Right atrium auricular region (tissue), 2 donors: ENCODE data around the gene EGFL7. TPM values are rescaled to one million over a fixed set of nuclear protein-coding genes. Genes with fewer than 3 reads are reported as not detected.
"Not testable (repeated sequence)": the region's sequence is repeated elsewhere in the genome, so short reads cannot be mapped to it uniquely, and the experiment has no call there.

Experiments used
- DNase-seq: peaks from one replicate; pipeline ENCODE4 v3.0.0-alpha.2; 2019; ENCODE audit warnings: low spot score
- H3K27ac ChIP-seq, 2 donors: fragments of 200-600 bp; sonication (generic); 1 replicate in 1 of 2; 2 replicates in 1 of 2; pipeline ENCODE4 v1.5.1; 2016 to 2019
- H3K27me3 ChIP-seq, 2 donors: fragments of 200-600 bp; sonication (generic); one replicate each; pipeline versions ENCODE4 v1.5.1 to v1.6.0; 2017 to 2019
- H3K36me3 ChIP-seq: fragments of 200-600 bp; sonication (generic); one replicate; pipeline ENCODE4 v1.5.1; 2016
- H3K4me1 ChIP-seq, 2 donors: fragments of 200-600 bp; sonication (generic); one replicate each; pipeline versions ENCODE4 v1.5.1 to v1.6.0; 2017 to 2019
- H3K4me3 ChIP-seq, 2 donors: fragments of 200-600 bp; sonication (generic); 1 replicate in 1 of 2; 2 replicates in 1 of 2; pipeline ENCODE4 v1.5.1; 2017 to 2019; ENCODE audit warnings: mild to moderate bottlenecking in 1 of 2, moderate library complexity in 1 of 2
- H3K9me3 ChIP-seq, 2 donors: fragments of 200-600 bp; sonication (generic); one replicate each; pipeline ENCODE4 v1.5.1; 2019
- CTCF ChIP-seq, 2 donors: fragments of 200-600 bp; sonication (generic); IDR thresholded peaks; one replicate each; pipeline ENCODE4 v1.5.1; 2019; ENCODE audit warnings: antibody characterized with exemption in 2 of 2
- total RNA-seq, 2 donors: library from RNA; depleted of rRNA; stranded (reverse); fragments of >200 nt; gene quantifications; one replicate each; pipeline ENCODE4 v1.1.0, GENCODE V29; 2016

Gene EGFL7
- total RNA-seq, 2 donors from 2014 or later, result 114 to 120 TPM

DNA sequence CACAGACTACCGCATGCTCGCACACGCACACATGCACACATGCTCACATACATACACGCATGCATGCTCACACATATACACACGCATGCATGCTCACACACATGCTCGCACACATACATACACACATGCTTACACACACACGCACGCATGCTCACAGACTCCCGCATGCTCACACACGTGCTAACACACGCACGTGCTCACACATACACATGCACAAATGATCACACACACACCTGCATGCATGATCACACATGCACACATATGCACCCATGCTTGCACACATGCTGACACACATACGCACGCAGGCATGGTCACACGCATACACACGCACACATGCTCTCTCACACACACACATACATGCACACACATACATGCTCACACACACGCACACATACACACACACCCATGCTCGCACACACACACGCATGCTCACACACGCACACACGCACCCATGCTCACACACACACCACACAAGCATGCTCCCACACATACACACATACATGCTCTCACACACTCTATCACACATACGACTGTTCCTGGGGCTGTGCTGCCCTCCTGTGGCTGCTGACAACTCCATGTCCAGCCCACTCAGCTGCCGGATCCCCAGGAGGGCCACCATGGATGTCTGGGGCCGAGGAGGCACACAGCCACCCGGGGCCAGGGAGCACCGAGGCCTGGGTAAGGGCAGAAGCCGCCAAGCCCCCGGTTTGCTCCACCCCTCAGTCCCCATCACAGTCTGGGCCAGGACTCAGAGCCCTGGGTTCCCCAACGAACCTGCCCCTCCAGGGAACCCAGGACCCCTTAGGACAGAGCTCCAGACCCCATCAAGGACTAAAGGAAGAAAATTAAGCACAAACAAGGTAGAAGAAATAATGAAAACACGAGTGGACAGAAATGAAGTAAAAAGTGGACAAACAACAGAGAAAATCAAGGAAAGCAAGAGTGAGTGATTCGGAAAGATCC lies 31.4 kb upstream of the EGFL7 start:
- Histone ChIP-seq H3K27me3 (no peaks in the 10 kb centered on the region), H3K9me3 (no peaks in the 10 kb centered on the region), H3K36me3 (no peaks in the 10 kb centered on the region), H3K4me3 (no peak overlapping the region), H3K4me1 (peaks cover 0 to 25% of the 10 kb centered on the region in 2 donors), H3K27ac (no peak overlapping the region)
- peak; percentile 77 to 88 for TF ChIP-seq CTCF (IDR thresholded peaks at IDR 0.05)
- no peak for DNase-seq

- not testable (repeated sequence) for DNase-seq, H3K4me3 ChIP-seq, H3K9me3 ChIP-seq, H3K36me3 ChIP-seq, H3K27me3 ChIP-seq, H3K27ac ChIP-seq
- H3K4me1 ChIP-seq, result peaks cover 0 to 18% of the 10 kb centered on the region in 2 donors
These were observed 30.6 kb upstream of the EGFL7 start for GRCh38 chr9:136632072-136632471.

- not testable (repeated sequence) for H3K9me3 ChIP-seq, H3K4me3 ChIP-seq, H3K27ac ChIP-seq, H3K27me3 ChIP-seq, DNase-seq, H3K36me3 ChIP-seq
- peaks cover 0 to 15% of the 10 kb centered on the region in 2 donors for H3K4me1 ChIP-seq
These were observed 30.1 kb upstream of the EGFL7 start for GRCh38 chr9:136632491-136633106.

GRCh38 chr9:136634904-136635303 lies 27.8 kb upstream of the EGFL7 start:
- Histone ChIP-seq H3K27ac (no peak overlapping the region), H3K4me1 (peaks cover 0 to 14% of the 10 kb centered on the region in 2 donors), H3K36me3 (no peaks in the 10 kb centered on the region), H3K4me3 (no peak overlapping the region), H3K9me3 (no peaks in the 10 kb centered on the region), H3K27me3 (no peaks in the 10 kb centered on the region)
- DNase-seq, result no peak
- no peak for TF ChIP-seq CTCF (IDR thresholded peaks at IDR 0.05)

DNA sequence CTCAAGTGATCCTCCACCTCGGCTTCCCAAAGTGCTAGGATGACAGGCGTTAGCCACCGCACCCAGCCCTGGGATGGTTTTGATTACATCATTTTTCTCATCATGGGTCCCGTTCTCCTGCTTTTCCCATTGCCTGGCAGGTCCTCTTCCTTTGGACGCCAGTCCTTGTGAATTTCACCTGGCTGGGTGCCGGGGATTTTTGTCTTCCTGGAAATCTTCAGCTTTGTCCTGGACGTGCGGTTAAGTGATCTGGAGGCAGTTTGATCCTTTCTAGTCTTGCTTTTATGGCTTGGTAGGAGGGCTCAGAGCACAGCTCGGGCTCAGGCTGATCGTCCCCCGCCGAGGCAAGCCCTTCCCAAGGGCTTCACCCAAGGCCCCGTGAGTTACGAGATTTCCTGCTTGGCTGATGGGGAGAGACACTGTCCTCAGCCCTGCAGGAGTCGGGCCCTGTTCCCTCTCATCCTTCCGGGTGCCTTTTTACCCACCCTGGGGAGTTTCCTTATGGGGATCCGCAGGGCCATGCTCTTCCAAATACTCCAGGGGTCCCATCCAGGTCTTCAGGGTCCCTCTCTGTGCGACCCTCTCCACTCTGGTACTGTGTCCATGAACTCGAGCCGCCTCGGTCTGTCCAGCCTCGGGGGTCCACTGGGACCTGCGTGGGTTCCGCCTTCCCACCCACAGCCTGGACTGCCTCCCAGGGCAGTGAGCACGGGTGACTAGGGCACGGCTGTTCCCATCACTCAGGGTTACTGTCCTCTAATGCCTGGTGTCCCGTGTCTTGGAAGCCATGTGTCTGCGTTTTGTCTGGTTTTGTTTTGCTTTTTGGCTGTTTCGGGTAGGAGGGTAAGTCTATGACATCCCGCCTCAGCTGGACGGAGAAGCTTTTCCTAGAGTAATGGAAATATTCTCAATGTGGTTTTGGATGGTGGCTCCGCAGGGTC lies 22.3 kb upstream of the EGFL7 start:
- Histone ChIP-seq H3K4me1 (peaks cover 0 to 17% of the 10 kb centered on the region in 2 donors), H3K9me3 (no peaks in the 10 kb centered on the region), H3K27me3 (no peaks in the 10 kb centered on the region), H3K4me3 (no peak overlapping the region), H3K27ac (peak overlapping the region in 1 of 2 donors; percentile 22), H3K36me3 (no peaks in the 10 kb centered on the region)
- no peak for DNase-seq
- no peak for TF ChIP-seq CTCF (IDR thresholded peaks at IDR 0.05)

- Histone ChIP-seq H3K9me3 (no peaks in the 10 kb centered on the region), H3K27me3 (no peaks in the 10 kb centered on the region), H3K27ac (no peak overlapping the region), H3K36me3 (no peaks in the 10 kb centered on the region), H3K4me1 (peaks cover 0 to 36% of the 10 kb centered on the region in 2 donors), H3K4me3 (no peak overlapping the region)
- TF ChIP-seq CTCF (IDR thresholded peaks at IDR 0.05), result no peak
- no peak for DNase-seq
These were observed 20.2 kb upstream of the EGFL7 start for GRCh38 chr9:136642439-136642921.
